B cell (primary cell): ENCODE measurements around the gene SMG7. TPM values are rescaled to one million over a fixed set of nuclear protein-coding genes. Genes with fewer than 3 reads are reported as not detected.

ENCODE experiments used
- ATAC-seq: fragments of 200-7000 bp; cut with Tn5 transposase; one replicate; pipeline ENCODE4 v1.10.0; 2021; ENCODE audit warnings: low read depth, mild to moderate bottlenecking, moderate number of reproducible peaks, moderate library complexity
- CTCF ChIA-PET: fragments of 350-600 bp; sonication (Branson Sonifier 250); formaldehyde crosslinking; loops from one replicate; lab custom pipeline; 2021; ENCODE audit warnings: antibody characterized with exemption, inconsistent platforms; lab: Charles Lee
- POLR2A ChIA-PET: fragments of 350-600 bp; sonication (Branson Sonifier 250); formaldehyde crosslinking; loops from one replicate; lab custom pipeline; 2021; ENCODE audit warnings: antibody characterized with exemption; lab: Charles Lee
- DNase-seq: peaks from one replicate; pipeline ENCODE4 v3.0.0; 2013
- H2AFZ ChIP-seq: 2 replicates; pipeline ENCODE4 v1.6.1; 2012; ENCODE audit warnings: mild to moderate bottlenecking, low read depth, low read length; ENCODE audit not compliant: insufficient read depth, poor library complexity, severe bottlenecking
- H3K27ac ChIP-seq, 2 donors: 1 replicate in 1 of 2; 2 replicates in 1 of 2; pipeline ENCODE4 v1.5.1; 2012 to 2013; ENCODE audit warnings: low read length in 2 of 2, mild to moderate bottlenecking in 2 of 2, moderate library complexity in 1 of 2
- H3K27me3 ChIP-seq, 4 experiments: fragments of 200-600 bp in 1 of 4; sonication (generic) in 1 of 4; replicated peaks in 1 of 4; 1 replicate in 2 of 4; 2 replicates in 2 of 4; pipeline versions ENCODE4 v1.6.1 to v1.7.0; 2013 to 2016; ENCODE audit warnings: low read length in 3 of 4, mild to moderate bottlenecking in 2 of 4, mixed read lengths in 1 of 4, moderate library complexity in 1 of 4; ENCODE audit not compliant: insufficient read depth in 4 of 4, control insufficient read depth in 3 of 4; ENCODE audit errors: control extremely low read depth in 1 of 4
- H3K36me3 ChIP-seq, 2 experiments: replicated peaks in 1 of 2; 1 replicate in 1 of 2; 2 replicates in 1 of 2; pipeline versions ENCODE4 v1.6.1 to v1.7.1; 2013; ENCODE audit warnings: low read length in 1 of 2; ENCODE audit not compliant: insufficient read depth in 2 of 2, control insufficient read depth in 1 of 2; ENCODE audit errors: control extremely low read depth in 1 of 2, extremely low read depth in 1 of 2
- H3K4me1 ChIP-seq, 2 donors: fragments of 200-600 bp in 1 of 2; sonication (generic) in 1 of 2; 1 replicate in 1 of 2; 2 replicates in 1 of 2; pipeline versions ENCODE4 v1.5.1 to v1.6.1; 2013 to 2017; ENCODE audit warnings: low read length in 2 of 2; ENCODE audit not compliant: control insufficient read depth in 2 of 2, insufficient read depth in 2 of 2
- H3K4me2 ChIP-seq: replicated peaks from 2 replicates; pipeline ENCODE3; 2012; ENCODE audit warnings: mild to moderate bottlenecking, low read depth, low read length; ENCODE audit not compliant: poor library complexity, severe bottlenecking
- H3K4me3 ChIP-seq, 5 experiments: fragments of 200-600 bp in 1 of 5; sonication (generic) in 1 of 5; 1 replicate in 3 of 5; 2 replicates in 2 of 5; pipeline versions ENCODE4 v1.5.1 to v1.7.0; 2011 to 2016; ENCODE audit warnings: low read length in 4 of 5, mild to moderate bottlenecking in 4 of 5, low read depth in 2 of 5, control low read depth in 1 of 5, moderate library complexity in 1 of 5; ENCODE audit not compliant: insufficient read depth in 1 of 5; ENCODE audit errors: control extremely low read depth in 1 of 5, extremely low read depth in 1 of 5
- H3K79me2 ChIP-seq: fragments of 200-600 bp; sonication (generic); one replicate; pipeline ENCODE4 v1.6.0; 2016; ENCODE audit warnings: low read length; ENCODE audit not compliant: control insufficient read depth, insufficient read depth
- H3K9ac ChIP-seq: fragments of 200-600 bp; sonication (generic); 2 replicates; pipeline ENCODE4 v1.6.1; 2017; ENCODE audit warnings: mild to moderate bottlenecking, low read length, moderate library complexity
- H3K9me3 ChIP-seq, 3 donors: one replicate each; pipeline versions ENCODE4 v1.6.1 to v1.7.1; 2013; ENCODE audit warnings: low read length in 2 of 3; ENCODE audit not compliant: control insufficient read depth in 2 of 3, insufficient read depth in 1 of 3; ENCODE audit errors: control extremely low read depth in 1 of 3
- H4K20me1 ChIP-seq: 2 replicates; pipeline ENCODE4 v1.6.0; 2012; ENCODE audit warnings: mild to moderate bottlenecking, low read length; ENCODE audit not compliant: insufficient read depth, control insufficient read depth, poor library complexity, severe bottlenecking
- H3K27ac Mint-ChIP-seq: one replicate; pipeline ENCODE4 v1.8.0; 2021; ENCODE audit warnings: mixed read lengths
- H3K27me3 Mint-ChIP-seq: one replicate; pipeline ENCODE4 v1.8.0; 2021; ENCODE audit warnings: mixed read lengths
- H3K4me1 Mint-ChIP-seq: one replicate; pipeline ENCODE4 v1.8.0; 2021; ENCODE audit warnings: mixed read lengths
- H3K4me3 Mint-ChIP-seq: one replicate; pipeline ENCODE4 v1.8.0; 2021; ENCODE audit warnings: mixed read lengths
- H3K9me3 Mint-ChIP-seq: one replicate; pipeline ENCODE4 v1.8.0; 2022; ENCODE audit warnings: mixed read lengths; ENCODE audit not compliant: insufficient read depth
- CTCF ChIP-seq: fragments of 200-600 bp; IDR thresholded peaks from one replicate; pipeline ENCODE4 v1.8.0; 2022; ENCODE audit warnings: antibody characterized with exemption, mild to moderate bottlenecking
- EZH2 ChIP-seq: IDR thresholded peaks from 2 replicates; pipeline ENCODE4 v1.6.1; 2012; ENCODE audit warnings: borderline replicate concordance, low read depth, mild to moderate bottlenecking, moderate library complexity, low read length; ENCODE audit not compliant: insufficient read depth, poor library complexity, severe bottlenecking
- WGBS: methylation state at CpG from one replicate; pipeline ENCODE4 v1.1.5; 2013; ENCODE audit warnings: missing lambda C conversion rate; ENCODE audit not compliant: insufficient coverage; 5-methylcytosine and 5-hydroxymethylcytosine counted together
- intact Hi-C: fragments of 100-400 bp; cut with micrococcal nuclease; formaldehyde crosslinking; loops from one replicate; pipeline ENCODE4 v1.10.0; 2022
- polyA plus RNA-seq: library from polyadenylated mRNA; depleted of rRNA; stranded (reverse); fragments of >200 nt; gene quantifications from 2 replicates; pipeline ENCODE4 v1.2.3, GENCODE V29; 2012
- total RNA-seq, 2 donors: library from RNA; stranded (reverse); fragments of 120-200 nt in 1 of 2; gene quantifications; 1 replicate in 1 of 2; 2 replicates in 1 of 2; pipeline versions ENCODE4 v1.2.3 to v1.2.4, GENCODE V29; 2013 to 2022

Gene SMG7
- total and polyA plus RNA-seq, 2 donors (not counting 1 experiment from before 2014, with no cell fraction given) = 20.8 to 73.3 TPM

GRCh38 chr1:183597656-183598347 lies 125.5 kb downstream of the SMG7 start:
- H3K9ac ChIP-seq = no peak overlapping the region
- no peak overlapping the region for H3K4me3 ChIP-seq
- no peak overlapping the region for H3K4me2 ChIP-seq
- no peaks in the 10 kb centered on the region for H3K27me3 ChIP-seq
- H3K4me1 ChIP-seq = peaks cover 19 to 20% of the 10 kb centered on the region in 2 donors
- POLR2A ChIA-PET = no interaction called here
- no peak overlapping the region for H3K4me3 Mint-ChIP-seq
- CTCF ChIA-PET = interaction anchor here (1.2 kb wide), 1 partner anchor 12 kb away, joined by 3 read pairs; no protein-coding TSS in a partner anchor
- no peaks in the 10 kb centered on the region for H4K20me1 ChIP-seq
- H2AFZ ChIP-seq = no peak overlapping the region
- no peaks in the 10 kb centered on the region for H3K36me3 ChIP-seq
- no peaks in the 10 kb centered on the region for H3K27me3 Mint-ChIP-seq
- no peak overlapping the region for H3K27ac ChIP-seq
- WGBS = 100% methylated on average over 2 of the region's 5 CpGs
- H3K4me1 Mint-ChIP-seq = peaks cover 23% of the 10 kb centered on the region
- no peaks in the 10 kb centered on the region for H3K9me3 ChIP-seq
- H3K27ac Mint-ChIP-seq = no peak overlapping the region
- no peaks in the 10 kb centered on the region for H3K79me2 ChIP-seq
- ATAC-seq (no peak), DNase-seq (no peak)
- no peak for TF ChIP-seq CTCF
- no peak for TF ChIP-seq EZH2
- H3K9me3 Mint-ChIP-seq = no peaks in the 10 kb centered on the region
- intact Hi-C loops = no loop called here

- no peaks in the 10 kb centered on the region for H3K27me3 ChIP-seq
- H3K27ac ChIP-seq = no peak overlapping the region
- H3K9me3 ChIP-seq = no peaks in the 10 kb centered on the region
- H3K79me2 ChIP-seq = no peaks in the 10 kb centered on the region
- H3K4me3 ChIP-seq = no peak overlapping the region
- ATAC-seq (no peak), DNase-seq (no peak)
- no peak overlapping the region for H3K4me2 ChIP-seq
- TF ChIP-seq EZH2 (no peak), CTCF (no peak)
- Mint-ChIP-seq H3K4me3 (no peak overlapping the region), H3K27me3 (no peaks in the 10 kb centered on the region), H3K27ac (no peak overlapping the region), H3K4me1 (peaks cover 17% of the 10 kb centered on the region), H3K9me3 (no peaks in the 10 kb centered on the region)
- H3K36me3 ChIP-seq = no peaks in the 10 kb centered on the region
- no peaks in the 10 kb centered on the region for H4K20me1 ChIP-seq
- POLR2A ChIA-PET = no interaction called here
- no peak overlapping the region for H3K9ac ChIP-seq
- CTCF ChIA-PET = interaction anchor here (0.7 to 1.2 kb wide), 2 partner anchors 11 to 25 kb away, joined by 3 to 5 read pairs; no protein-coding TSS in a partner anchor
- 38% methylated on average over 2 of the region's 2 CpGs for WGBS
- H2AFZ ChIP-seq = no peak overlapping the region
- H3K4me1 ChIP-seq = peaks cover 14% of the 10 kb centered on the region in 2 donors
- intact Hi-C loops = no loop called here
Observed at GRCh38 chr1:183598386-183598785, 126.1 kb downstream of the SMG7 start.
